ENCODE results near the gene DPH7.

- TF ChIP-seq POLR2A (IDR thresholded peaks at IDR 0.05) (no peak), CTCF (IDR thresholded peaks at IDR 0.05) (no peak), EP300 (IDR thresholded peaks at IDR 0.05) (no peak)
Measured at GRCh38 chr9:137604345-137605086, 25.8 kb upstream of the DPH7 start.

All from tibial nerve (tissue), 4 donors.